ENCODE results near the gene ABI3.

The ABI3 gene

DNA sequence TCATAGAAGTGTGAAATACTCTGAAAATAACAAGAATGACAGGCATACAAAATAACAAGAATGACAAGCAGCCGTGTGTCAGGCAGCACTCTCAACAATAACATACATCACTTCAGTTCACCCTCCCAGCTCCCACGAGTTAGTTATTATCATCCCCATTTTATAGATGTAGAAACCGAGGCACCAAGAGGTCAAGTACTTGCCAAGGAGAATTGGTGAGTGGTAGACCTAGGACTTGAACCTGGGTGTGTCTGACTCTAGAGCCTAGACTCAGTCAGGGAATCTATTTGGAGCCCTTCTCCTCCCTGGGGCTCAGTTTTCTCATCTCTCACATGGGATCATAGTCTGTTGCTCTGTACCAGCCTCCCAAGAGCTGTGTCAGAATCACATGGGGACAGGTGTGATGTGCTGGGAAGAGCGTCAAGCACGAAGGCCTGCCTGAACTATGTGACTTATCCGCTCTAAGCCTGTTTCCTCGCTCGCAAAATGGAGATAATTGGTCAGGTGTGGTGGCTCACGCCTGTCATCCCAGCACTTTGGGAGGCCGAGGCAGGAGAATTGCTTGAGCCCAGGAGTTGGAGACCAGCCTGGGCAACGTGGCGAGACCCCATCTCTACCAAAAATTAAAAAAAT, 39.5 kb downstream of the ABI3 start:
- Histone ChIP-seq H3K27ac (replicated peaks) (no peak overlapping the region), H3K27me3 (ENCODE audit: insufficient read depth, poor library complexity, severe bottlenecking) (no peaks in the 10 kb centered on the region), H3K4me3 (replicated peaks; ENCODE audit: insufficient read depth, low read length) (no peak overlapping the region)
- TF ChIP-seq, protein P1, sequence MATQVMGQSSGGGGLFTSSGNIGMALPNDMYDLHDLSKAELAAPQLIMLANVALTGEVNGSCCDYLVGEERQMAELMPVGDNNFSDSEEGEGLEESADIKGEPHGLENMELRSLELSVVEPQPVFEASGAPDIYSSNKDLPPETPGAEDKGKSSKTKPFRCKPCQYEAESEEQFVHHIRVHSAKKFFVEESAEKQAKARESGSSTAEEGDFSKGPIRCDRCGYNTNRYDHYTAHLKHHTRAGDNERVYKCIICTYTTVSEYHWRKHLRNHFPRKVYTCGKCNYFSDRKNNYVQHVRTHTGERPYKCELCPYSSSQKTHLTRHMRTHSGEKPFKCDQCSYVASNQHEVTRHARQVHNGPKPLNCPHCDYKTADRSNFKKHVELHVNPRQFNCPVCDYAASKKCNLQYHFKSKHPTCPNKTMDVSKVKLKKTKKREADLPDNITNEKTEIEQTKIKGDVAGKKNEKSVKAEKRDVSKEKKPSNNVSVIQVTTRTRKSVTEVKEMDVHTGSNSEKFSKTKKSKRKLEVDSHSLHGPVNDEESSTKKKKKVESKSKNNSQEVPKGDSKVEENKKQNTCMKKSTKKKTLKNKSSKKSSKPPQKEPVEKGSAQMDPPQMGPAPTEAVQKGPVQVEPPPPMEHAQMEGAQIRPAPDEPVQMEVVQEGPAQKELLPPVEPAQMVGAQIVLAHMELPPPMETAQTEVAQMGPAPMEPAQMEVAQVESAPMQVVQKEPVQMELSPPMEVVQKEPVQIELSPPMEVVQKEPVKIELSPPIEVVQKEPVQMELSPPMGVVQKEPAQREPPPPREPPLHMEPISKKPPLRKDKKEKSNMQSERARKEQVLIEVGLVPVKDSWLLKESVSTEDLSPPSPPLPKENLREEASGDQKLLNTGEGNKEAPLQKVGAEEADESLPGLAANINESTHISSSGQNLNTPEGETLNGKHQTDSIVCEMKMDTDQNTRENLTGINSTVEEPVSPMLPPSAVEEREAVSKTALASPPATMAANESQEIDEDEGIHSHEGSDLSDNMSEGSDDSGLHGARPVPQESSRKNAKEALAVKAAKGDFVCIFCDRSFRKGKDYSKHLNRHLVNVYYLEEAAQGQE (IDR thresholded peaks at IDR 0.05; ENCODE audit: insufficient replicate concordance, low read depth): no peak
- TF ChIP-seq GABPA (IDR thresholded peaks at IDR 0.05; ENCODE audit: low read depth) (no peak), POLR2AphosphoS5 (IDR thresholded peaks at IDR 0.05; ENCODE audit: low read depth) (no peak), CTCF (IDR thresholded peaks at IDR 0.05; ENCODE audit: insufficient read depth, low read length) (no peak), SPI1 (IDR thresholded peaks at IDR 0.05; ENCODE audit: borderline replicate concordance, low read depth) (no peak)
- DNase-seq (ENCODE audit: low read depth in 1 of 2, low spot score in 1 of 2): no peak

DNA sequence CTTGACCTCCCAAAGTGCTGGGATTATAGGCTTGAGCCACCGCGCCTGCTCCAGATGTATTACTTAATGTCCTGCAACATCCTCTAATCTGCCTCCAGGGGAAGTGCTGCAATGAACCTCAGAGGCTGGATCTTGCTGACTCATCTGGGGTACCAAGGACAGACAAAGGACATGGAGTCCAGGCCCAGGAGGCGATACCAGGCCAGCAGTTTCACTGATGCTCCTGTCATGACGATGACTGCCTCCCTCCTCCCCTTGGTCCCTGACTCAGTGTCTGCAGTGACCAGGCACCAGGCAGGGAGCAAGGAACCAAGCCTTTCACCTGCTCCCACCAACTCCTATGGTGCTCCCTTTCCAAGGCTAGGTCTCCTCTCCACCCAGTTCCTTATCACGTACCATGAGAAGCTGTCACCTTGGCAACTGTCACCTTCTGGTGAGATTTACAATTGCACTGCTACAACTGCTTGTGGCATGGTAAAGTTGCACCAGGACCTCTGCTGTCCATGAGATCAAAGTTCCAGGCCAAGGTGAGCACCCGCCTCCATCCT, 41.7 kb downstream of the ABI3 start:
- DNase-seq (ENCODE audit: low read depth in 1 of 2, low spot score in 1 of 2): peak; percentile 90 to 94

DNA sequence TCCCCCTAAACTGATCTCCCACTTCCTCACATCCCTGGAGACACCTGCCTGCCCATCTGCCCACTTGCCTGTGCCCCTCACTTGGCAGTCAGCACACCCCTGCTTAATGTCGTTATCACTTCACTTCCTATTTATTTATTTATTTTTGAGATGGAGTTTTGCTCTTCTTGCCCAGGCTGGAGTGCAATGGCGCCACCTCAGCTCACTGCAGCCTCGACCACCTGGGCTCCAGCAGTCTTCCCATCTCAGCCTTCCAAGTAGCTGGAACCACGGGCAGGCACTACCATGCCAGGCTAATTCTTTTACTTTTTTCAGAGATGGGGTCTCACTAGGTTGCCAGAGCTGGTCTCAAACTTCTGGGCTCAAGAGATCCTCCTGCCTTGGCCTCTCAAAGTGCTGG, 43.6 kb downstream of the ABI3 start:
- no peaks in the 10 kb centered on the region for H3K27me3 ChIP-seq (ENCODE audit: insufficient read depth, poor library complexity, severe bottlenecking)
- H3K4me3 ChIP-seq (replicated peaks; ENCODE audit: insufficient read depth, low read length): no peak overlapping the region
- TF ChIP-seq, protein P1 (IDR thresholded peaks at IDR 0.05; ENCODE audit: insufficient replicate concordance, low read depth): no peak
- TF ChIP-seq POLR2AphosphoS5 (IDR thresholded peaks at IDR 0.05; ENCODE audit: low read depth) (no peak), CTCF (IDR thresholded peaks at IDR 0.05; ENCODE audit: insufficient read depth, low read length) (no peak), SPI1 (IDR thresholded peaks at IDR 0.05; ENCODE audit: borderline replicate concordance, low read depth) (no peak), GABPA (IDR thresholded peaks at IDR 0.05; ENCODE audit: low read depth) (no peak)
- DNase-seq (ENCODE audit: low read depth in 1 of 2, low spot score in 1 of 2): no peak
- H3K27ac ChIP-seq (replicated peaks): no peak overlapping the region

More for the DNA sequence above, 41.7 kb downstream of the ABI3 start:
- peak overlapping the region; percentile 42 for H3K27ac ChIP-seq (replicated peaks)
- H3K4me3 ChIP-seq (replicated peaks; ENCODE audit: insufficient read depth, low read length): no peak overlapping the region
- TF ChIP-seq, protein P1 (IDR thresholded peaks at IDR 0.05; ENCODE audit: insufficient replicate concordance, low read depth): no peak
- TF ChIP-seq CTCF (IDR thresholded peaks at IDR 0.05; ENCODE audit: insufficient read depth, low read length) (no peak), GABPA (IDR thresholded peaks at IDR 0.05; ENCODE audit: low read depth) (no peak), SPI1 (IDR thresholded peaks at IDR 0.05; ENCODE audit: borderline replicate concordance, low read depth) (peak; percentile 78), POLR2AphosphoS5 (IDR thresholded peaks at IDR 0.05; ENCODE audit: low read depth) (peak; percentile 45; the same call in 1 of the 2 replicates)
- H3K27me3 ChIP-seq (ENCODE audit: insufficient read depth, poor library complexity, severe bottlenecking): no peaks in the 10 kb centered on the region
